Neural progenitor cell (in vitro differentiated cells): ENCODE results near the gene PTPRN2.

ENCODE experiments used
- CTCF ChIP-seq: fragments of 200-600 bp; sonication (generic); IDR thresholded peaks from 2 replicates; pipeline ENCODE4 v1.5.1; 2017; ENCODE audit warnings: antibody characterized with exemption, mild to moderate bottlenecking
- EZH2 ChIP-seq: fragments of 200-600 bp; sonication (generic); IDR thresholded peaks from 2 replicates; pipeline ENCODE4 v1.6.1; 2017; ENCODE audit warnings: antibody characterized with exemption, mild to moderate bottlenecking, moderate library complexity

- no peak for TF ChIP-seq CTCF
- TF ChIP-seq EZH2, result no peak
These were observed 1072.9 kb downstream of the PTPRN2 start for GRCh38 chr7:157514746-157515145.
